Suprapubic skin (tissue), 3 donors: Measurements from ENCODE around the gene WDR7.

Source experiments
- CTCF ChIP-seq, 2 donors: fragments of 200-600 bp in 1 of 2; fragments of 450-650 bp in 1 of 2; sonication (generic) in 1 of 2; IDR thresholded peaks; one replicate each; pipeline ENCODE4 v1.5.1; 2016 to 2019; ENCODE audit warnings: antibody characterized with exemption in 2 of 2, mild to moderate bottlenecking in 1 of 2, moderate library complexity in 1 of 2
- POLR2A ChIP-seq, 2 donors: fragments of 450-650 bp; IDR thresholded peaks; one replicate each; pipeline ENCODE4 v1.6.1; 2017; ENCODE audit warnings: antibody characterized with exemption in 2 of 2, mild to moderate bottlenecking in 2 of 2, moderate library complexity in 2 of 2

GRCh38 chr18:56937874-56938430 is 286.8 kb downstream of the WDR7 start:
- no peak for TF ChIP-seq CTCF (IDR thresholded peaks at IDR 0.05)
- no peak for TF ChIP-seq POLR2A (IDR thresholded peaks at IDR 0.05)
